SU-DHL-6 (cell line): ENCODE measurements around the gene FYB1.

Experiments used
- H2AFZ ChIP-seq: fragments of 200-600 bp; sonication (generic); 2 replicates; pipeline ENCODE4 v1.6.1; 2014; ENCODE audit warnings: low read depth, mild to moderate bottlenecking, moderate library complexity, mixed read lengths, antibody characterized with exemption, low read length; ENCODE audit not compliant: severe bottlenecking
- H3F3A ChIP-seq: fragments of 200-600 bp; shearing (Covaris generic); 2 replicates; pipeline ENCODE4 v1.6.0; 2016; ENCODE audit warnings: antibody characterized with exemption, mild to moderate bottlenecking; ENCODE audit not compliant: insufficient read depth
- H3K27ac ChIP-seq: fragments of 200-600 bp; sonication (generic); 2 replicates; pipeline ENCODE4 v1.5.1; 2016; ENCODE audit warnings: low read depth, mild to moderate bottlenecking, low read length, moderate library complexity, mixed read lengths
- H3K27me3 ChIP-seq: fragments of 200-600 bp; sonication (generic), shearing (Covaris generic); 2 replicates; pipeline ENCODE4 v1.6.0; 2014; ENCODE audit warnings: mild to moderate bottlenecking, low read length
- H3K36me3 ChIP-seq: fragments of 200-600 bp; sonication (generic); 2 replicates; pipeline ENCODE4 v1.6.1; 2014; ENCODE audit warnings: mild to moderate bottlenecking, low read length, mixed read lengths
- H3K4me2 ChIP-seq: fragments of 300-600, 200-600 bp; shearing (Covaris generic), sonication (generic); 2 replicates; pipeline ENCODE4 v1.6.0; 2014; ENCODE audit warnings: low read length, low read depth, mild to moderate bottlenecking; ENCODE audit not compliant: poor library complexity, severe bottlenecking
- H3K4me3 ChIP-seq: fragments of 200-600 bp; sonication (generic); 2 replicates; pipeline ENCODE4 v1.5.1; 2014; ENCODE audit warnings: antibody characterized with exemption, low read length, mild to moderate bottlenecking, mixed read lengths; ENCODE audit not compliant: insufficient read depth, poor library complexity, severe bottlenecking
- H3K79me2 ChIP-seq: fragments of 200-600 bp; sonication (generic); 2 replicates; pipeline ENCODE4 v1.6.1; 2014; ENCODE audit warnings: mild to moderate bottlenecking, low read length, moderate library complexity; ENCODE audit not compliant: insufficient read depth
- H3K9ac ChIP-seq: fragments of 200-600 bp; sonication (generic); 2 replicates; pipeline ENCODE4 v1.7.0; 2014; ENCODE audit warnings: mild to moderate bottlenecking, low read length
- H3K9me2 ChIP-seq: fragments of 200-600 bp; sonication (generic); replicated peaks from 2 replicates; pipeline ENCODE4 v1.6.1; 2014; ENCODE audit warnings: low read length; ENCODE audit not compliant: insufficient read depth
- H3K9me3 ChIP-seq: fragments of 200-600 bp; sonication (generic); 2 replicates; pipeline ENCODE4 v1.6.1; 2014; ENCODE audit warnings: low read length, mixed read lengths; ENCODE audit not compliant: insufficient read depth
- H4K20me1 ChIP-seq: fragments of 200-600 bp; sonication (generic); 2 replicates; pipeline ENCODE4 v1.6.1; 2014; ENCODE audit warnings: low read depth, mild to moderate bottlenecking, antibody characterized with exemption, low read length, moderate library complexity, mixed read lengths
- CTCF ChIP-seq: fragments of 200-600 bp; sonication (generic); IDR thresholded peaks from one replicate; pipeline ENCODE4 v1.5.1; 2017; ENCODE audit warnings: antibody characterized with exemption, mild to moderate bottlenecking, low read length, moderate library complexity; ENCODE audit not compliant: insufficient read depth, poor library complexity, severe bottlenecking
- EZH2phosphoT487 ChIP-seq: fragments of 200-600 bp; sonication (generic), shearing (Covaris generic); conservative IDR thresholded peaks from 2 replicates; pipeline ENCODE4 v1.6.1; 2018; ENCODE audit warnings: mild to moderate bottlenecking, antibody characterized with exemption, low read length, moderate library complexity, mixed read lengths

FYB1 gene

GRCh38 chr5:39202597-39203274 is 16.6 kb downstream of the FYB1 start:
- no peak overlapping the region for H3K9ac ChIP-seq
- H2AFZ ChIP-seq = no peak overlapping the region
- H3K9me3 ChIP-seq = no peaks in the 10 kb centered on the region
- TF ChIP-seq CTCF = no peak
- no peak for TF ChIP-seq EZH2phosphoT487
- no peaks in the 10 kb centered on the region for H3K27me3 ChIP-seq
- no peak overlapping the region for H3K4me3 ChIP-seq
- no peaks in the 10 kb centered on the region for H3K79me2 ChIP-seq
- no peak overlapping the region for H3K27ac ChIP-seq
- no peak overlapping the region for H3K4me2 ChIP-seq
- no peaks in the 10 kb centered on the region for H3K36me3 ChIP-seq
- no peaks in the 10 kb centered on the region for H4K20me1 ChIP-seq
- H3K9me2 ChIP-seq = no peaks in the 10 kb centered on the region
- no peaks in the 10 kb centered on the region for H3F3A ChIP-seq

GRCh38 chr5:39201781-39202596 is 17.4 kb downstream of the FYB1 start:
- TF ChIP-seq EZH2phosphoT487 (no peak), CTCF (no peak)
- H3K4me2 ChIP-seq = no peak overlapping the region
- H3K36me3 ChIP-seq = no peaks in the 10 kb centered on the region
- H4K20me1 ChIP-seq = no peaks in the 10 kb centered on the region
- no peaks in the 10 kb centered on the region for H3F3A ChIP-seq
- no peak overlapping the region for H3K9ac ChIP-seq
- no peak overlapping the region for H3K4me3 ChIP-seq
- H3K27ac ChIP-seq = no peak overlapping the region
- no peaks in the 10 kb centered on the region for H3K9me2 ChIP-seq
- H3K27me3 ChIP-seq = no peaks in the 10 kb centered on the region
- H3K9me3 ChIP-seq = no peaks in the 10 kb centered on the region
- H2AFZ ChIP-seq = no peak overlapping the region
- no peaks in the 10 kb centered on the region for H3K79me2 ChIP-seq

GRCh38 chr5:39201160-39201780 is 18.1 kb downstream of the FYB1 start:
- Histone ChIP-seq H4K20me1 (no peaks in the 10 kb centered on the region), H3K27me3 (no peaks in the 10 kb centered on the region), H3K4me3 (no peak overlapping the region), H3K9me2 (no peaks in the 10 kb centered on the region), H3F3A (no peaks in the 10 kb centered on the region), H2AFZ (no peak overlapping the region), H3K4me2 (no peak overlapping the region), H3K9me3 (no peaks in the 10 kb centered on the region), H3K36me3 (no peaks in the 10 kb centered on the region), H3K79me2 (no peaks in the 10 kb centered on the region), H3K9ac (no peak overlapping the region), H3K27ac (no peak overlapping the region)
- TF ChIP-seq CTCF = no peak
- TF ChIP-seq EZH2phosphoT487 = no peak
